Measurements from ENCODE around the gene PREX1. TPM values are rescaled to one million over a fixed set of nuclear protein-coding genes. Genes with fewer than 3 reads are reported as not detected.

Gene PREX1
- total RNA-seq, 2 experiments from 2014 or later: 130 to 156 TPM

- no peaks in the 10 kb centered on the region for H3K9me3 Mint-ChIP-seq (ENCODE audit: low read depth)
- H3K36me3 Mint-ChIP-seq: peaks cover 37% of the 10 kb centered on the region
Observed at GRCh38 chr20:48633620-48634257, 194.1 kb downstream of the PREX1 start.

GRCh38 chr20:48632825-48633619 lies 194.8 kb downstream of the PREX1 start:
- no peaks in the 10 kb centered on the region for H3K9me3 Mint-ChIP-seq (ENCODE audit: low read depth)
- CTCF ChIA-PET: interaction anchor here (0.6 to 1.0 kb wide), 2 partner anchors 13 to 272 kb away, joined by 3 to 5 read pairs; no protein-coding TSS in a partner anchor
- no peak overlapping the region for H3K27ac Mint-ChIP-seq
- H3K4me3 Mint-ChIP-seq: no peak overlapping the region
- peaks cover 31% of the 10 kb centered on the region for H3K36me3 Mint-ChIP-seq
- no peak for ATAC-seq
- peaks cover 16% of the 10 kb centered on the region for H3K4me1 Mint-ChIP-seq
- DNase-seq: no peak
- H3K27me3 Mint-ChIP-seq: no peaks in the 10 kb centered on the region

More at GRCh38 chr20:48633620-48634257, 194.1 kb downstream of the PREX1 start:
- Mint-ChIP-seq H3K27ac (no peak overlapping the region), H3K27me3 (no peaks in the 10 kb centered on the region), H3K4me3 (no peak overlapping the region), H3K4me1 (peaks cover 23% of the 10 kb centered on the region)
- ATAC-seq (no peak), DNase-seq (no peak)
- CTCF ChIA-PET: interaction anchor here (3.5 kb wide), 1 partner anchor 272 kb away, joined by 23 read pairs; no protein-coding TSS in a partner anchor

- Mint-ChIP-seq H3K27me3 (no peaks in the 10 kb centered on the region), H3K27ac (no peak overlapping the region), H3K4me1 (peaks cover 14% of the 10 kb centered on the region), H3K4me3 (no peak overlapping the region), H3K36me3 (peaks cover 29% of the 10 kb centered on the region), H3K9me3 (ENCODE audit: low read depth) (no peaks in the 10 kb centered on the region)
- no peak for DNase-seq
- no peak for ATAC-seq
- CTCF ChIA-PET: interaction anchor here (0.6 to 1.0 kb wide), 2 partner anchors 12 to 273 kb away, joined by 3 to 5 read pairs; no protein-coding TSS in a partner anchor
Observed at GRCh38 chr20:48632017-48632824, 195.6 kb downstream of the PREX1 start.

GRCh38 chr20:48631114-48632016 lies 196.4 kb downstream of the PREX1 start:
- CTCF ChIA-PET: no interaction called here
- DNase-seq (no peak), ATAC-seq (no peak)
- Mint-ChIP-seq H3K9me3 (ENCODE audit: low read depth) (no peaks in the 10 kb centered on the region), H3K4me1 (peaks cover 14% of the 10 kb centered on the region), H3K27ac (no peak overlapping the region), H3K4me3 (no peak overlapping the region), H3K36me3 (peaks cover 29% of the 10 kb centered on the region), H3K27me3 (no peaks in the 10 kb centered on the region)

GRCh38 chr20:48630342-48631075 lies 197.3 kb downstream of the PREX1 start:
- H3K27ac Mint-ChIP-seq: no peak overlapping the region
- no peaks in the 10 kb centered on the region for H3K9me3 Mint-ChIP-seq (ENCODE audit: low read depth)
- H3K27me3 Mint-ChIP-seq: no peaks in the 10 kb centered on the region
- CTCF ChIA-PET: interaction anchor here (1.9 kb wide), 1 partner anchor 10 kb away, joined by 10 read pairs; no protein-coding TSS in a partner anchor
- ATAC-seq (no peak), DNase-seq (no peak)
- H3K4me3 Mint-ChIP-seq: no peak overlapping the region
- H3K4me1 Mint-ChIP-seq: peaks cover 9% of the 10 kb centered on the region
- peaks cover 31% of the 10 kb centered on the region for H3K36me3 Mint-ChIP-seq

GRCh38 chr20:48629960-48630315 lies 197.9 kb downstream of the PREX1 start:
- peaks cover 26% of the 10 kb centered on the region for H3K36me3 Mint-ChIP-seq
- H3K4me1 Mint-ChIP-seq: peaks cover 6% of the 10 kb centered on the region
- CTCF ChIA-PET: interaction anchor here (1.9 kb wide), 1 partner anchor 9 kb away, joined by 10 read pairs; no protein-coding TSS in a partner anchor
- H3K27ac Mint-ChIP-seq: peak overlapping the region; percentile 26
- no peak for DNase-seq
- ATAC-seq: no peak
- no peak overlapping the region for H3K4me3 Mint-ChIP-seq
- H3K27me3 Mint-ChIP-seq: no peaks in the 10 kb centered on the region
- H3K9me3 Mint-ChIP-seq (ENCODE audit: low read depth): no peaks in the 10 kb centered on the region

GRCh38 chr20:48629069-48629959 lies 198.5 kb downstream of the PREX1 start:
- H3K36me3 Mint-ChIP-seq: peaks cover 23% of the 10 kb centered on the region
- no peak for DNase-seq
- no peak for ATAC-seq
- CTCF ChIA-PET: interaction anchor here (1.9 kb wide), 1 partner anchor 9 kb away, joined by 10 read pairs; no protein-coding TSS in a partner anchor
- peaks cover 6% of the 10 kb centered on the region for H3K4me1 Mint-ChIP-seq
- H3K27me3 Mint-ChIP-seq: no peaks in the 10 kb centered on the region
- H3K27ac Mint-ChIP-seq: peak overlapping the region; percentile 26
- H3K4me3 Mint-ChIP-seq: no peak overlapping the region
- no peaks in the 10 kb centered on the region for H3K9me3 Mint-ChIP-seq (ENCODE audit: low read depth)

- Mint-ChIP-seq H3K9me3 (ENCODE audit: low read depth) (no peaks in the 10 kb centered on the region), H3K36me3 (peaks cover 14% of the 10 kb centered on the region), H3K27ac (no peak overlapping the region), H3K27me3 (no peaks in the 10 kb centered on the region), H3K4me1 (peaks cover 1% of the 10 kb centered on the region), H3K4me3 (no peak overlapping the region)
- ATAC-seq: no peak
- DNase-seq: no peak
- CTCF ChIA-PET: no interaction called here
Observed at GRCh38 chr20:48627737-48628128, 200.1 kb downstream of the PREX1 start.

- peaks cover 12% of the 10 kb centered on the region for H3K36me3 Mint-ChIP-seq
- no peak overlapping the region for H3K27ac Mint-ChIP-seq
- H3K27me3 Mint-ChIP-seq: no peaks in the 10 kb centered on the region
- DNase-seq (no peak), ATAC-seq (no peak)
- H3K9me3 Mint-ChIP-seq (ENCODE audit: low read depth): no peaks in the 10 kb centered on the region
- CTCF ChIA-PET: no interaction called here
- no peaks in the 10 kb centered on the region for H3K4me1 Mint-ChIP-seq
- H3K4me3 Mint-ChIP-seq: no peak overlapping the region
Observed at GRCh38 chr20:48626938-48627736, 200.7 kb downstream of the PREX1 start.

- Mint-ChIP-seq H3K9me3 (ENCODE audit: low read depth) (no peaks in the 10 kb centered on the region), H3K36me3 (peaks cover 12% of the 10 kb centered on the region), H3K27me3 (no peaks in the 10 kb centered on the region), H3K4me1 (peaks cover 8% of the 10 kb centered on the region), H3K4me3 (no peak overlapping the region), H3K27ac (no peak overlapping the region)
- CTCF ChIA-PET: interaction anchor here (1.2 kb wide), 1 partner anchor 279 kb away, joined by 6 read pairs; no protein-coding TSS in a partner anchor
- ATAC-seq: no peak
- DNase-seq: no peak
Observed at GRCh38 chr20:48626226-48626937, 201.4 kb downstream of the PREX1 start.

All from activated CD8-positive, alpha-beta memory T cell treated with anti-CD3 and anti-CD28 coated beads, Interleukin-2, amount 10 ng/mL, durations not matched to agents 7 days and 5 days (primary cell).